Raji (cell line): ENCODE results near the gene HSPD1.

ENCODE experiments used
- POLR2A ChIP-seq: IDR thresholded peaks from 2 replicates; pipeline ENCODE4 v1.6.1; 2011; ENCODE audit warnings: low read depth, low read length, control low read depth; ENCODE audit not compliant: insufficient read depth

Gene HSPD1

GRCh38 chr2:197499594-197500502 is at the start of gene HSPD1, which contains the start of gene HSPE1:
Gene HSPD1, minus strand, starts transcription at chr2:197499840. Its CDS starts 992 bp downstream, at chr2:197498848.
Gene HSPE1, plus strand, starts transcription at chr2:197500379. Its CDS starts 58 bp downstream, at chr2:197500437.
- TF ChIP-seq POLR2A: peak; percentile 98

GRCh38 chr2:197548582-197548981 is 48.9 kb upstream of the HSPD1 start:
- no peak for TF ChIP-seq POLR2A

GRCh38 chr2:197547163-197547900 is 47.7 kb upstream of the HSPD1 start:
- no peak for TF ChIP-seq POLR2A

GRCh38 chr2:197543206-197543605 is 43.6 kb upstream of the HSPD1 start:
- no peak for TF ChIP-seq POLR2A

- no peak for TF ChIP-seq POLR2A
Measured at GRCh38 chr2:197539734-197540133, 40.1 kb upstream of the HSPD1 start.

GRCh38 chr2:197538412-197538811 is 38.8 kb upstream of the HSPD1 start:
- no peak for TF ChIP-seq POLR2A

GRCh38 chr2:197517150-197517549 is 17.5 kb upstream of the HSPD1 start:
- TF ChIP-seq POLR2A: no peak

GRCh38 chr2:197516393-197516761 is 16.7 kb upstream of the HSPD1 start:
- no peak for TF ChIP-seq POLR2A

- peak; percentile 93 for TF ChIP-seq POLR2A
Measured at GRCh38 chr2:197515739-197516392, 16.2 kb upstream of the HSPD1 start, which contains the start of gene MOB4. Gene MOB4, plus strand, starts transcription at chr2:197516066. Its CDS starts 21 bp downstream, at chr2:197516087.

- TF ChIP-seq POLR2A: no peak
Measured at GRCh38 chr2:197515315-197515738, 15.7 kb upstream of the HSPD1 start.

- no peak for TF ChIP-seq POLR2A
Measured at GRCh38 chr2:197514754-197515153, 15.1 kb upstream of the HSPD1 start.

GRCh38 chr2:197513915-197514314 is 14.3 kb upstream of the HSPD1 start:
- TF ChIP-seq POLR2A: no peak

GRCh38 chr2:197506658-197507057 is 7.0 kb upstream of the HSPD1 start:
- no peak for TF ChIP-seq POLR2A

- TF ChIP-seq POLR2A: no peak
Measured at GRCh38 chr2:197504512-197504911, 4.9 kb upstream of the HSPD1 start.

GRCh38 chr2:197504000-197504399 is 4.4 kb upstream of the HSPD1 start:
- no peak for TF ChIP-seq POLR2A
